MCF 10A (cell line): ENCODE results near the gene PER3. TPM values are rescaled to one million over a fixed set of nuclear protein-coding genes. Genes with fewer than 3 reads are reported as not detected.

Source experiments
- BruUV-seq: library from RNA; stranded (reverse); fragments of 400-500 nt; replicated peaks from 2 replicates; lab custom pipeline; 2021; lab: Mats Ljungman, UMichigan
- CTCF ChIA-PET: fragments of 300-600 bp; sonication (Branson Sonifier 250); formaldehyde crosslinking; extraction: SDS; loops from one replicate; lab custom pipeline; 2021; ENCODE audit warnings: antibody characterized with exemption, inconsistent platforms; lab: Yijun Ruan, JAX
- POLR2A ChIA-PET: fragments of 300-600, 350-650 bp; sonication (Branson Sonifier 250); formaldehyde crosslinking; extraction: SDS; loops from one replicate; lab custom pipeline; 2020; ENCODE audit warnings: antibody characterized with exemption, inconsistent platforms; lab: Yijun Ruan, JAX
- DNase-seq: peaks from one replicate; pipeline ENCODE4 v3.0.0-alpha.2; 2018; ENCODE audit not compliant: unreplicated experiment
- H3K27ac Mint-ChIP-seq: one replicate; pipeline ENCODE4 v1.8.0; 2022; ENCODE audit warnings: mild to moderate bottlenecking, low read depth, mixed read lengths; ENCODE audit not compliant: unreplicated experiment
- H3K27me3 Mint-ChIP-seq: one replicate; pipeline ENCODE4 v1.8.0; 2022; ENCODE audit warnings: mixed read lengths; ENCODE audit not compliant: insufficient read depth, unreplicated experiment
- H3K36me3 Mint-ChIP-seq: one replicate; pipeline ENCODE4 v1.8.0; 2022; ENCODE audit warnings: mild to moderate bottlenecking, moderate library complexity, mixed read lengths; ENCODE audit not compliant: insufficient read depth, unreplicated experiment
- H3K4me1 Mint-ChIP-seq: one replicate; pipeline ENCODE4 v1.8.0; 2022; ENCODE audit warnings: mixed read lengths; ENCODE audit not compliant: insufficient read depth, unreplicated experiment
- H3K4me3 Mint-ChIP-seq: one replicate; pipeline ENCODE4 v1.8.0; 2022; ENCODE audit warnings: mild to moderate bottlenecking, moderate library complexity, mixed read lengths; ENCODE audit not compliant: unreplicated experiment
- H3K9me3 Mint-ChIP-seq: one replicate; pipeline ENCODE4 v1.8.0; 2022; ENCODE audit warnings: mixed read lengths; ENCODE audit not compliant: unreplicated experiment
- intact Hi-C: fragments of 100-400 bp; cut with micrococcal nuclease; formaldehyde crosslinking; loops from 2 replicates; pipeline ENCODE4 v1.14.1; 2022
- total RNA-seq: library from RNA; stranded (reverse); gene quantifications from 2 replicates; pipeline ENCODE4 v1.2.3, GENCODE V29; 2022
- TF ChIP-seq, protein P1 (sequence below): fragments of 200-600 bp; IDR thresholded peaks from one replicate; pipeline ENCODE4 v1.8.0; 2022; ENCODE audit warnings: antibody characterized with exemption, mild to moderate bottlenecking; ENCODE audit not compliant: unreplicated experiment

The PER3 gene
- total RNA-seq, 1 experiment from 2014 or later = 0.84 TPM

DNA sequence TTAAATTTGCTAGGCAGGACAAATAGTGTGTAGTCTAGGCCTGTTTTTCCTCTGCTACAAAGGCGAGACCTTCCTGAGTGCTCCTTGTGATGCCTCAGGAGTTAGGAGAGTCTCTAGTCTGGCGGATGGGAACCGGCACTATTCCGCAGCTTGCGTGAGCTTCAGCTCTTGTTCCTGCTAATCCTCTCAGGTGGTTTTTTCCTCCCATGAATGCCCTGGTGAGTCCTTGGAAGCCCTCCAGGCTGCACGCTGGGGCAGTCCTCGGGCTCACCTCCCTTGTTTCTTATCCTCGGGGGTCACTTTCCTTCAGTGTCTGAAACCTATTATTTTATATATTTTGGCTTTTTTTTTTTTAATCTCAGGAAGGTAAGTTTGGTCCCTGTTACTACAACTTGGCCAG, 40.6 kb downstream of the PER3 start:
- H3K4me1 Mint-ChIP-seq = no peaks in the 10 kb centered on the region
- DNase-seq = no peak
- POLR2A ChIA-PET = no interaction called here
- H3K9me3 Mint-ChIP-seq = no peaks in the 10 kb centered on the region
- no peaks in the 10 kb centered on the region for H3K27me3 Mint-ChIP-seq
- intact Hi-C loops = no loop called here
- no peak overlapping the region for H3K4me3 Mint-ChIP-seq
- TF ChIP-seq, protein P1, sequence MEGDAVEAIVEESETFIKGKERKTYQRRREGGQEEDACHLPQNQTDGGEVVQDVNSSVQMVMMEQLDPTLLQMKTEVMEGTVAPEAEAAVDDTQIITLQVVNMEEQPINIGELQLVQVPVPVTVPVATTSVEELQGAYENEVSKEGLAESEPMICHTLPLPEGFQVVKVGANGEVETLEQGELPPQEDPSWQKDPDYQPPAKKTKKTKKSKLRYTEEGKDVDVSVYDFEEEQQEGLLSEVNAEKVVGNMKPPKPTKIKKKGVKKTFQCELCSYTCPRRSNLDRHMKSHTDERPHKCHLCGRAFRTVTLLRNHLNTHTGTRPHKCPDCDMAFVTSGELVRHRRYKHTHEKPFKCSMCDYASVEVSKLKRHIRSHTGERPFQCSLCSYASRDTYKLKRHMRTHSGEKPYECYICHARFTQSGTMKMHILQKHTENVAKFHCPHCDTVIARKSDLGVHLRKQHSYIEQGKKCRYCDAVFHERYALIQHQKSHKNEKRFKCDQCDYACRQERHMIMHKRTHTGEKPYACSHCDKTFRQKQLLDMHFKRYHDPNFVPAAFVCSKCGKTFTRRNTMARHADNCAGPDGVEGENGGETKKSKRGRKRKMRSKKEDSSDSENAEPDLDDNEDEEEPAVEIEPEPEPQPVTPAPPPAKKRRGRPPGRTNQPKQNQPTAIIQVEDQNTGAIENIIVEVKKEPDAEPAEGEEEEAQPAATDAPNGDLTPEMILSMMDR = no peak
- no peak overlapping the region for H3K27ac Mint-ChIP-seq
- BruUV-seq = no TSS peak
- H3K36me3 Mint-ChIP-seq = peaks cover 4% of the 10 kb centered on the region
- CTCF ChIA-PET = no interaction called here

DNA sequence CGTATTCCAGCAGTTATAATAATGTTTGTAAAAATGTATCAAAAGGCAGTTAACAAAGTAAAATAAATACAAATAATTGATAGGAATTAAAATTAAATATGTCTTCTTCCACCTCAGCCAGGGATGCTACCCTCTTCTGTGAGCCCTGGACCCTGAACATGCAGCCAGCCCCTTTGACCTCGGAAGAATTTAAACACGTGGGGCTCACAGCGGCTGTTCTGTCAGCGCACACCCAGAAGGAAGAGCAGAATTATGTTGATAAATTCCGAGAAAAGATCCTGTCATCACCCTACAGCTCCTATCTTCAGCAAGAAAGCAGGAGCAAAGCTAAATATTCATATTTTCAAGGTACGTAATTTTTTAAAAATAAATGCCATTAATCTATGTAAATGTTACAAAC, 42.3 kb downstream of the PER3 start:
- Mint-ChIP-seq H3K27me3 (no peaks in the 10 kb centered on the region), H3K36me3 (peaks cover 4% of the 10 kb centered on the region), H3K9me3 (no peaks in the 10 kb centered on the region), H3K4me3 (no peak overlapping the region), H3K4me1 (no peaks in the 10 kb centered on the region), H3K27ac (no peak overlapping the region)
- ChIA-PET CTCF (interaction anchor here (0.6 kb wide), 1 partner anchor 908 kb away, joined by 3 read pairs; no protein-coding TSS in a partner anchor), POLR2A (no interaction called here)
- intact Hi-C loops = no loop called here
- BruUV-seq = no TSS peak
- TF ChIP-seq, protein P1 = no peak
- no peak for DNase-seq

DNA sequence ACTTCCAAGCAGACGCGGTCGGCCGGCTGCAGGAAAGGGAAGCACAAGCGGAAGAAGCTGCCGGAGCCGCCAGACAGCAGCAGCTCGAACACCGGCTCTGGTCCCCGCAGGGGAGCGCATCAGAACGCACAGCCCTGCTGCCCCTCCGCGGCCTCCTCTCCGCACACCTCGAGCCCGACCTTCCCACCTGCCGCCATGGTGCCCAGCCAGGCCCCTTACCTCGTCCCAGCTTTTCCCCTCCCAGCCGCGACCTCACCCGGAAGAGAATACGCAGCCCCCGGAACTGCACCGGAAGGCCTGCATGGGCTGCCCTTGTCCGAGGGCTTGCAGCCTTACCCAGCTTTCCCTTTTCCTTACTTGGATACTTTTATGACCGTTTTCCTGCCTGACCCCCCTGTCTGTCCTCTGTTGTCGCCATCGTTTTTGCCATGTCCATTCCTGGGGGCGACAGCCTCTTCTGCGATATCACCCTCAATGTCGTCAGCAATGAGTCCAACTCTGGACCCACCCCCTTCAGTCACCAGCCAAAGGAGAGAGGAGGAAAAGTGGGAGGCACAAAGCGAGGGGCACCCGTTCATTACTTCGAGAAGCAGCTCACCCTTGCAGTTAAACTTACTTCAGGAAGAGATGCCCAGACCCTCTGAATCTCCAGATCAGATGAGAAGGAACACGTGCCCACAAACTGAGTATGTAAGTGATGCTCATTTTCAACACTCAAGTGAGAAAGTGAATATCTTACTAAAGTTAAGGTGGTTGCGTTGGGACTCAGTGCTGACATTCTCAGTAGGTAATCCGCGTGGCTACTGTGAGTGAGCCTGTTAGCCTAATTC, 43.2 kb downstream of the PER3 start:
- TF ChIP-seq, protein P1 = no peak
- ChIA-PET CTCF (interaction anchor here (0.6 kb wide), 1 partner anchor 907 kb away, joined by 3 read pairs; no protein-coding TSS in a partner anchor), POLR2A (no interaction called here)
- intact Hi-C loops = no loop called here
- no peaks in the 10 kb centered on the region for H3K4me1 Mint-ChIP-seq
- no peaks in the 10 kb centered on the region for H3K9me3 Mint-ChIP-seq
- no peak overlapping the region for H3K27ac Mint-ChIP-seq
- peaks cover 4% of the 10 kb centered on the region for H3K36me3 Mint-ChIP-seq
- no peak for DNase-seq
- no TSS peak for BruUV-seq
- H3K27me3 Mint-ChIP-seq = no peaks in the 10 kb centered on the region
- no peak overlapping the region for H3K4me3 Mint-ChIP-seq

DNA sequence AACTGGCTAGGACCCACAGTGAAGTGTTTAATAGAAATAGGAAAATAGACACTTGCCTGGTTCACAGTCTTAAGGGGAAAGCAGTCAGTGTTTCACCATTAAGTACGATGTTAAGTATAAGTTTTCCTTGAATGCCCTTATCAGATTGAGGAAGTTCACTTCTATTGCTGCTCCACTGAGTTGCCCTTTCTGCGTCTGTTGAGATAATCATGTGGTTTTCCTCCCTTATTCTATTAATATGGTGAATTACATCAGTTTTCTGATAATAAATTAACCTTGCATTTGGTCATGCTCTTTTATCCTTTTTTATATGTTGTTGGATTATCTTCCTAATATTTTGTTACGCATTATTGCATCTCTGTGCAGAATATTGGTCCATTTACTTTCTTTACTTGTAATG, 47.4 kb downstream of the PER3 start:
- H3K27me3 Mint-ChIP-seq = no peaks in the 10 kb centered on the region
- H3K4me3 Mint-ChIP-seq = no peak overlapping the region
- ChIA-PET CTCF (interaction anchor here (1.5 kb wide), 1 partner anchor 24 kb away, joined by 3 read pairs; no protein-coding TSS in a partner anchor), POLR2A (interaction anchor here (1.0 kb wide), 1 partner anchor 20 kb away, joined by 3 read pairs; no protein-coding TSS in a partner anchor)
- no TSS peak for BruUV-seq
- peaks cover 4% of the 10 kb centered on the region for H3K36me3 Mint-ChIP-seq
- TF ChIP-seq, protein P1 = no peak
- intact Hi-C loops = no loop called here
- no peak overlapping the region for H3K27ac Mint-ChIP-seq
- H3K4me1 Mint-ChIP-seq = no peaks in the 10 kb centered on the region
- no peaks in the 10 kb centered on the region for H3K9me3 Mint-ChIP-seq
- no peak for DNase-seq
